ENCODE measurements around the gene CD81. TPM values are rescaled to one million over a fixed set of nuclear protein-coding genes. Genes with fewer than 3 reads are reported as not detected.

Gene CD81
- total and polyA plus RNA-seq, 2 donors from 2014 or later: 827 to 950 TPM

GRCh38 chr11:2388431-2389376 lies 11.6 kb downstream of the CD81 start:
- no peak for FAIRE-seq
- peak in 1 of 5 donors; percentile 67 for DNase-seq
- Histone ChIP-seq H3K4me3 (ENCODE audit: low read length in 3 of 3) (no peak overlapping the region), H3K9me3 (ENCODE audit: control insufficient read depth in 2 of 3, insufficient read depth in 1 of 3, low read length in 3 of 3) (no peaks in the 10 kb centered on the region), H3K27me3 (ENCODE audit: control insufficient read depth, insufficient read depth, low read length) (no peaks in the 10 kb centered on the region), H3K27ac (ENCODE audit: low read depth in 2 of 2, low read length in 2 of 2) (no peak overlapping the region), H3K4me1 (ENCODE audit: control insufficient read depth in 2 of 3, insufficient read depth in 2 of 3, low read depth in 1 of 3, low read length in 3 of 3) (peaks cover 0 to 61% (median 49%) of the 10 kb centered on the region in 3 donors), H3K9ac (ENCODE audit: low read length in 3 of 3) (no peak overlapping the region), H3K36me3 (ENCODE audit: control insufficient read depth in 2 of 3, insufficient read depth in 3 of 3, low read length in 3 of 3) (peaks cover 0 to 2% (median 0%) of the 10 kb centered on the region in 3 donors)
- intact Hi-C loops (cut with DNase I): no loop called here
- TF ChIP-seq CTCF (IDR thresholded peaks at IDR 0.05; ENCODE audit: borderline replicate concordance, extremely low read depth, insufficient read depth): no peak

GRCh38 chr11:2389377-2390026 lies 12.4 kb downstream of the CD81 start:
- H3K27me3 ChIP-seq (ENCODE audit: control insufficient read depth, insufficient read depth, low read length): no peaks in the 10 kb centered on the region
- no peak overlapping the region for H3K9ac ChIP-seq (ENCODE audit: low read length in 3 of 3)
- DNase-seq (peak in 1 of 5 donors; percentile 72), FAIRE-seq (no peak)
- no peak overlapping the region for H3K4me3 ChIP-seq (ENCODE audit: low read length in 3 of 3)
- no peaks in the 10 kb centered on the region for H3K9me3 ChIP-seq (ENCODE audit: control insufficient read depth in 2 of 3, insufficient read depth in 1 of 3, low read length in 3 of 3)
- H3K36me3 ChIP-seq (ENCODE audit: control insufficient read depth in 2 of 3, insufficient read depth in 3 of 3, low read length in 3 of 3): peaks cover 0 to 5% (median 0%) of the 10 kb centered on the region in 3 donors
- no peak for TF ChIP-seq CTCF (IDR thresholded peaks at IDR 0.05; ENCODE audit: borderline replicate concordance, extremely low read depth, insufficient read depth)
- H3K27ac ChIP-seq (ENCODE audit: low read depth in 2 of 2, low read length in 2 of 2): peak overlapping the region in 1 of 2 donors; percentile 36
- intact Hi-C loops (cut with DNase I): no loop called here
- peaks cover 0 to 58% (median 45%) of the 10 kb centered on the region in 3 donors for H3K4me1 ChIP-seq (ENCODE audit: control insufficient read depth in 2 of 3, insufficient read depth in 2 of 3, low read depth in 1 of 3, low read length in 3 of 3)

- Histone ChIP-seq H3K9ac (ENCODE audit: low read length in 3 of 3) (no peak overlapping the region), H3K4me1 (ENCODE audit: control insufficient read depth in 2 of 3, insufficient read depth in 2 of 3, low read depth in 1 of 3, low read length in 3 of 3) (peaks cover 0 to 51% (median 38%) of the 10 kb centered on the region in 3 donors), H3K4me3 (ENCODE audit: low read length in 3 of 3) (no peak overlapping the region), H3K9me3 (ENCODE audit: control insufficient read depth in 2 of 3, insufficient read depth in 1 of 3, low read length in 3 of 3) (no peaks in the 10 kb centered on the region), H3K36me3 (ENCODE audit: control insufficient read depth in 2 of 3, insufficient read depth in 3 of 3, low read length in 3 of 3) (peaks cover 0 to 5% (median 0%) of the 10 kb centered on the region in 3 donors), H3K27ac (ENCODE audit: low read depth in 2 of 2, low read length in 2 of 2) (peak overlapping the region; percentile 19 to 36), H3K27me3 (ENCODE audit: control insufficient read depth, insufficient read depth, low read length) (no peaks in the 10 kb centered on the region)
- DNase-seq (peak in 1 of 5 donors; percentile 73), FAIRE-seq (no peak)
- intact Hi-C loops (cut with DNase I): no loop called here
- no peak for TF ChIP-seq CTCF (IDR thresholded peaks at IDR 0.05; ENCODE audit: borderline replicate concordance, extremely low read depth, insufficient read depth)
These were observed 13.1 kb downstream of the CD81 start for GRCh38 chr11:2390091-2390724.

Data from kidney (tissue), 14 donors.